DND-41 (cell line): Measurements from ENCODE around the gene PGLYRP1.

Source experiments
- ATAC-seq: fragments of 200-7000 bp; cut with Tn5 transposase; 3 replicates; pipeline ENCODE4 v1.9.1; 2021; ENCODE audit warnings: low read depth; ENCODE audit not compliant: insufficient read depth
- DNase-seq: peaks from one replicate; pipeline ENCODE4 v3.0.0-alpha.2; 2020
- H2AFZ ChIP-seq: 2 replicates; pipeline ENCODE4 v1.6.0; 2012; ENCODE audit warnings: low read depth, low read length
- H3K27ac ChIP-seq: 2 replicates; pipeline ENCODE4 v1.5.1; 2012; ENCODE audit warnings: low read length, inconsistent platforms
- H3K27me3 ChIP-seq: fragments of 200-600 bp; sonication (generic); 2 replicates; pipeline ENCODE4 v1.6.0; 2012; ENCODE audit warnings: low read length, mild to moderate bottlenecking, inconsistent platforms; ENCODE audit not compliant: insufficient read depth, poor library complexity
- H3K36me3 ChIP-seq: 2 replicates; pipeline ENCODE4 v1.5.1; 2012; ENCODE audit warnings: low read length, inconsistent platforms; ENCODE audit not compliant: insufficient read depth
- H3K4me1 ChIP-seq: 2 replicates; pipeline ENCODE4 v1.5.1; 2012; ENCODE audit warnings: mild to moderate bottlenecking, low read length; ENCODE audit not compliant: insufficient read depth
- H3K4me2 ChIP-seq: 2 replicates; pipeline ENCODE4 v1.6.0; 2012; ENCODE audit warnings: mild to moderate bottlenecking, moderate library complexity, low read length, inconsistent platforms; ENCODE audit not compliant: insufficient read depth
- H3K4me3 ChIP-seq, 2 experiments: fragments of 200-600 bp in 1 of 2; shearing (Covaris generic) in 1 of 2; 2 replicates each; pipeline ENCODE4 v1.5.1; 2012 to 2016; ENCODE audit warnings: inconsistent platforms in 2 of 2, low read length in 2 of 2, mild to moderate bottlenecking in 2 of 2, low read depth in 1 of 2, moderate library complexity in 1 of 2
- H3K79me2 ChIP-seq: 2 replicates; pipeline ENCODE4 v1.6.0; 2012; ENCODE audit warnings: low read length, inconsistent platforms; ENCODE audit not compliant: insufficient read depth
- H3K9ac ChIP-seq: 2 replicates; pipeline ENCODE4 v1.6.0; 2012; ENCODE audit warnings: low read depth, mild to moderate bottlenecking, inconsistent platforms, low read length, moderate library complexity
- H3K9me3 ChIP-seq: 2 replicates; pipeline ENCODE4 v1.5.1; 2012; ENCODE audit warnings: low read length, moderate library complexity, mild to moderate bottlenecking, inconsistent platforms; ENCODE audit not compliant: insufficient read depth, severe bottlenecking
- H4K20me1 ChIP-seq: 2 replicates; pipeline ENCODE4 v1.6.0; 2012; ENCODE audit warnings: low read length; ENCODE audit not compliant: insufficient read depth
- CTCF ChIP-seq: IDR thresholded peaks from 2 replicates; pipeline ENCODE4 v1.5.1; 2012; ENCODE audit warnings: borderline replicate concordance, low read length, moderate library complexity, mild to moderate bottlenecking; ENCODE audit not compliant: poor library complexity, severe bottlenecking; ENCODE audit errors: extremely low read depth
- EZH2 ChIP-seq: IDR thresholded peaks from 3 replicates; pipeline ENCODE4 v1.6.1; 2012; ENCODE audit warnings: borderline replicate concordance, low read depth, mild to moderate bottlenecking, moderate library complexity, low read length, inconsistent platforms; ENCODE audit not compliant: severe bottlenecking

Gene PGLYRP1

DNA sequence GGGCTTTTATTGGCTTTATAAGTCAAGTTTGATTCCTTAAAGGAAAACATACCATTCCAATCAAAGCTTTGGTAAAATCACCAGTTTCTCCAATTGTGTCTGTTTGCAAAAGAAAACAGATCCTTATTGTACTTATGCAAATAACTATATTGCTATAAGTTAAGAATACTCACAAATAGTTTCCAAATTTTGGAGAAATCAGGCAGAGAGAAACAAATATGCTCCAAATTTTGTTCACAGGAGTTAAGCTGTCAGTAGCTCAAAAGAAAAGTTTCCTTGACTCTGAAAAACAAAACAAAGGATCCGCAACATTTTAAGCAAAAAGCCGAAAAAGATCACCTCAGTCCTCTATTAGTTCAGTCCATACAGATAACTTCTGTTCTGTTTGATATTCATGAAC is 37.2 kb upstream of the PGLYRP1 start:
- H2AFZ ChIP-seq, result no peak overlapping the region
- no peaks in the 10 kb centered on the region for H3K4me1 ChIP-seq
- H3K27me3 ChIP-seq, result peaks cover 7% of the 10 kb centered on the region
- no peak for TF ChIP-seq CTCF
- no peak for TF ChIP-seq EZH2
- no peak overlapping the region for H3K4me2 ChIP-seq
- H3K9ac ChIP-seq, result no peak overlapping the region
- DNase-seq (no peak), ATAC-seq (no peak)
- H3K79me2 ChIP-seq, result no peaks in the 10 kb centered on the region
- no peaks in the 10 kb centered on the region for H3K36me3 ChIP-seq
- H3K4me3 ChIP-seq, result no peak overlapping the region
- peaks cover 16% of the 10 kb centered on the region for H3K9me3 ChIP-seq
- no peak overlapping the region for H3K27ac ChIP-seq
- no peaks in the 10 kb centered on the region for H4K20me1 ChIP-seq

DNA sequence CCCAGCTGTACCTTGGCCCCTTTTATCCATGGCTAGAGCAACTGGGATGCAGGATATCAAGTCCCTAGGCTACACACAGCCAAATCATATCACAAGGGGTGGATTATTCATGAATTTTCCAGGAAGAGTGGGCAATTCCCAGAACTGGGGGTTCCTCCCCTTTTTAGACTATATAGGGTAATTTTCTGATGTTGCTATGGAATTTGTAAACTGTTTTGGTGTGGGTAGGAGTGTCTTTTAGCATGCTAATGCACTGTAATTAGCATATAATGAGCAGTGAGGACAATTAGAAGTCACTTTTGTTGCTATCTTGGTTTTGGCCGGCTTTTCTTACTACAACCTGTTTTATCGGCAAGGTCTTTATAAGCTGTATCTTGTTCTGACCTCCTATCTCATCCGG is 35.9 kb upstream of the PGLYRP1 start:
- no peak overlapping the region for H3K4me2 ChIP-seq
- H2AFZ ChIP-seq, result no peak overlapping the region
- H3K27me3 ChIP-seq, result peaks cover 7% of the 10 kb centered on the region
- H3K9me3 ChIP-seq, result peaks cover 16% of the 10 kb centered on the region
- DNase-seq (no peak), ATAC-seq (no peak)
- H3K9ac ChIP-seq, result no peak overlapping the region
- H3K79me2 ChIP-seq, result no peaks in the 10 kb centered on the region
- no peak overlapping the region for H3K4me3 ChIP-seq
- H3K27ac ChIP-seq, result no peak overlapping the region
- H4K20me1 ChIP-seq, result no peaks in the 10 kb centered on the region
- TF ChIP-seq CTCF (no peak), EZH2 (no peak)
- no peaks in the 10 kb centered on the region for H3K4me1 ChIP-seq
- no peaks in the 10 kb centered on the region for H3K36me3 ChIP-seq

- peaks cover 16% of the 10 kb centered on the region for H3K9me3 ChIP-seq
- ATAC-seq (no peak), DNase-seq (no peak)
- H3K27ac ChIP-seq, result no peak overlapping the region
- H3K4me2 ChIP-seq, result no peak overlapping the region
- no peak for TF ChIP-seq EZH2
- no peak for TF ChIP-seq CTCF
- H3K79me2 ChIP-seq, result no peaks in the 10 kb centered on the region
- H4K20me1 ChIP-seq, result no peaks in the 10 kb centered on the region
- H3K4me1 ChIP-seq, result no peaks in the 10 kb centered on the region
- no peak overlapping the region for H2AFZ ChIP-seq
- H3K4me3 ChIP-seq, result no peak overlapping the region
- no peaks in the 10 kb centered on the region for H3K36me3 ChIP-seq
- H3K9ac ChIP-seq, result no peak overlapping the region
- peaks cover 7% of the 10 kb centered on the region for H3K27me3 ChIP-seq
These were observed 33.7 kb upstream of the PGLYRP1 start for GRCh38 chr19:46056536-46056935.

- peaks cover 7% of the 10 kb centered on the region for H3K27me3 ChIP-seq
- H3K9ac ChIP-seq, result no peak overlapping the region
- TF ChIP-seq EZH2, result no peak
- TF ChIP-seq CTCF, result no peak
- DNase-seq, result no peak
- no peak overlapping the region for H3K4me3 ChIP-seq
- no peaks in the 10 kb centered on the region for H3K36me3 ChIP-seq
- no peaks in the 10 kb centered on the region for H3K79me2 ChIP-seq
- no peak overlapping the region for H3K27ac ChIP-seq
- no peak overlapping the region for H3K4me2 ChIP-seq
- H3K4me1 ChIP-seq, result no peaks in the 10 kb centered on the region
- H2AFZ ChIP-seq, result no peak overlapping the region
- ATAC-seq, result no peak
- no peaks in the 10 kb centered on the region for H3K9me3 ChIP-seq
- no peaks in the 10 kb centered on the region for H4K20me1 ChIP-seq
These were observed 30.0 kb upstream of the PGLYRP1 start for GRCh38 chr19:46052896-46053295.
